HepG2 (cell line): ENCODE data around the gene C22orf15. TPM values are rescaled to one million over a fixed set of nuclear protein-coding genes. Genes with fewer than 3 reads are reported as not detected.
A peak's percentile ranks its signal among the peaks of the same experiment; 100 is the strongest.

Experiments used
- CHCHD3 ChIP-seq: sonication (generic); formaldehyde crosslinking; IDR thresholded peaks from 2 replicates; pipeline ENCODE4 v1.8.0; 2022; ENCODE audit warnings: mild to moderate bottlenecking, missing genetic modification reagents, moderate library complexity
- CHD4 ChIP-seq: fragments of 200-600 bp; sonication (generic); IDR thresholded peaks from 2 replicates; pipeline ENCODE4 v1.7.0; 2017; ENCODE audit warnings: mild to moderate bottlenecking, low read length, borderline replicate concordance
- ELF1 ChIP-seq: sonication (generic); formaldehyde crosslinking; IDR thresholded peaks from 2 replicates; pipeline ENCODE4 v1.4.0; 2020; ENCODE audit warnings: missing genetic modification reagents
- EZH2 ChIP-seq: conservative IDR thresholded peaks from 2 replicates; pipeline ENCODE4 v1.6.1; 2012; ENCODE audit warnings: mild to moderate bottlenecking, low read depth, low read length, moderate library complexity
- FOSL2 ChIP-seq: sonication (generic); formaldehyde crosslinking; IDR thresholded peaks from 2 replicates; pipeline ENCODE4 v1.4.0; 2020; ENCODE audit warnings: missing genetic modification reagents
- FOXC1 ChIP-seq: sonication (generic); formaldehyde crosslinking; IDR thresholded peaks from 2 replicates; pipeline ENCODE4 v1.8.0; 2022; ENCODE audit warnings: mild to moderate bottlenecking, missing genetic modification reagents, borderline replicate concordance
- GATAD1 ChIP-seq: IDR thresholded peaks from 2 replicates; pipeline ENCODE4 v1.6.1; 2016; ENCODE audit warnings: missing genetic modification reagents, missing compliant biosample characterization
- KMT2A ChIP-seq: sonication (generic); formaldehyde crosslinking; IDR thresholded peaks from 2 replicates; pipeline ENCODE4 v1.4.0; 2020; ENCODE audit warnings: missing genetic modification reagents
- MTA1 ChIP-seq: sonication (generic); formaldehyde crosslinking; IDR thresholded peaks from 2 replicates; pipeline ENCODE4 v1.4.0; 2020; ENCODE audit warnings: missing genetic modification reagents, mild to moderate bottlenecking, borderline replicate concordance
- PAF1 ChIP-seq: IDR thresholded peaks from 2 replicates; pipeline ENCODE4 v1.6.1; 2016; ENCODE audit warnings: missing genetic modification reagents, missing compliant biosample characterization
- SRSF9 ChIP-seq: fragments of 200-400 bp; formaldehyde crosslinking; IDR thresholded peaks from 2 replicates; pipeline ENCODE4 v1.6.1; 2018; ENCODE audit warnings: borderline replicate concordance, mild to moderate bottlenecking, low read depth, low read length; ENCODE audit not compliant: insufficient read depth, poor library complexity, severe bottlenecking
- TP53 ChIP-seq: sonication (generic); formaldehyde crosslinking; conservative IDR thresholded peaks from 2 replicates; pipeline ENCODE4 v1.4.0; 2020; ENCODE audit warnings: missing genetic modification reagents
- ZNF30 ChIP-seq: sonication (generic); formaldehyde crosslinking; IDR thresholded peaks from 2 replicates; pipeline ENCODE4 v1.5.0; 2020; ENCODE audit warnings: mild to moderate bottlenecking, missing genetic modification reagents
- ZNF468 ChIP-seq: sonication (generic); formaldehyde crosslinking; IDR thresholded peaks from 2 replicates; pipeline ENCODE4 v1.8.0; 2022; ENCODE audit warnings: mild to moderate bottlenecking, moderate library complexity, missing genetic modification reagents
- ZNF746 ChIP-seq: sonication (generic); formaldehyde crosslinking; IDR thresholded peaks from 2 replicates; pipeline ENCODE4 v1.8.0; 2022; ENCODE audit warnings: mild to moderate bottlenecking, missing genetic modification reagents
- ZNF841 ChIP-seq: sonication (generic); formaldehyde crosslinking; IDR thresholded peaks from 2 replicates; pipeline ENCODE4 v1.8.1; 2023; ENCODE audit warnings: missing genetic modification reagents, borderline replicate concordance
- polyA plus RNA-seq, 8 experiments: library from polyadenylated mRNA; depleted of rRNA in 3 of 8; stranded (reverse) in 7 of 8; unstranded in 1 of 8; fragments of >200 nt; fragmentation: Illumina TruSeq in 4 of 8; extraction: Trizol in 4 of 8; gene quantifications; 2 replicates each; pipeline versions ENCODE4 v1.2.1 to v1.2.3, GENCODE V29; 2011 to 2016; ENCODE audit warnings: low read depth in 4 of 8, missing spikeins in 1 of 8, mixed read lengths in 1 of 8; ENCODE audit not compliant: insufficient read depth in 1 of 8
- total RNA-seq, 5 experiments: library from RNA; depleted of rRNA; stranded (reverse); fragments of >200 nt; fragmentation: Illumina TruSeq; extraction: Trizol; gene quantifications; 2 replicates each; pipeline ENCODE4 v1.2.3, GENCODE V29; 2016; ENCODE audit warnings: low read depth in 1 of 5
- TF ChIP-seq, protein P1 (sequence below): sonication (generic); formaldehyde crosslinking; IDR thresholded peaks from 2 replicates; pipeline ENCODE4 v1.8.0; 2022; ENCODE audit warnings: mild to moderate bottlenecking, missing genetic modification reagents, moderate library complexity
- TF ChIP-seq, protein P2 (sequence below): sonication (generic); formaldehyde crosslinking; IDR thresholded peaks from 2 replicates; pipeline ENCODE4 v1.5.1; 2020; ENCODE audit warnings: mild to moderate bottlenecking, missing genetic modification reagents
- TF ChIP-seq, protein P3 (sequence below): sonication (generic); formaldehyde crosslinking; IDR thresholded peaks from 2 replicates; pipeline ENCODE4 v1.4.0; 2020; ENCODE audit warnings: missing genetic modification reagents, borderline replicate concordance
- TF ChIP-seq, protein P4 (sequence below): IDR thresholded peaks from 2 replicates; pipeline ENCODE4 v1.6.1; 2016; ENCODE audit warnings: mild to moderate bottlenecking, missing biosample characterization, missing genetic modification reagents
- TF ChIP-seq, protein P5 (sequence below): sonication (generic); formaldehyde crosslinking; IDR thresholded peaks from 2 replicates; pipeline ENCODE4 v1.8.0; 2022; ENCODE audit warnings: mild to moderate bottlenecking, missing genetic modification reagents

The C22orf15 gene
- total and polyA plus RNA-seq, 2 of the 13 experiments (the other 11 are each of a cell fraction or from before 2014, with no cell fraction given), result not detected

DNA sequence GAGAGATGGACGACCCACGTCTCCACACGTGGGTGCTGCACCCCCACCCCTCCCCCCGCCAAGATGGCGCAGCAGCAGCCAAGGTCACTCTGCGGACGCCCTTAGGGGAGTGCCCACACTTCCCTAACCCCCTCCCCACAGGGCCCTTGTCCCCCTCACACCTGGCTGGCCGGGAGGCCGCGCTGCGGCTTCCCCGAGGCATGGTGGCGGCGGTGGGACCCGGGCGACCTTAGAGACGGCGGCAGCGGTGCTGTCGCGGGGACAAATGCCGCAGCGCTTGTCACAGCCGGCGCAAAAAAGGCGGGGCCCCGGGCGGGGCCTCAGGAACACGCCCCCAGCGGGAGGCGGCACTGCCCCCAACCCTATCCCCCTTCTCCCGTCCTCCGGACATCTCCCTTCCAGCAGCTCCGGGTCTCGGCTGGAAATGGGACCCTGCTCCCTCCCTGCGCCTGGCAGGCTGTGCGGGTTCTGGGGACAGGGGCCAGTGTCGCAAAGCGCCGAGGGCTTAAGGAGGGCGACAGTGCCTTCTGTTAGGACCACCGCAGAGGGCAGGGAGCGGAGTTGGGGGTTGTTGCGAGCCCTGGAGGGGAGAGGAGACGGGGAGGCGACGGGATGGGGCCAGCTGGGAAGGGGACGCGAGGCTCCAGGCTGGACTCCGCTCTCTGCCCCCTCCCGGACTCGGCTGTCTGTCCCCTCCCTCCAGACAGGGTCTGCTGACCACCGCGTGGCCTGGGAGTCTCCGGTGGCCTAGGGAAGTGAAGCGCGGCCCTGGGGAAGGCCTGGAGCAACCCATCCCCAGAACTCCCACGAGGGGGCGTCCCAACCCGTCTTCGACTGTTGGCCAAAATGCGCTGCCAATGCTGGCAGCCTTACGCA, 5.1 kb downstream of the C22orf15 start, which contains the start of gene CHCHD10 (continued):
- TF ChIP-seq, protein P1, sequence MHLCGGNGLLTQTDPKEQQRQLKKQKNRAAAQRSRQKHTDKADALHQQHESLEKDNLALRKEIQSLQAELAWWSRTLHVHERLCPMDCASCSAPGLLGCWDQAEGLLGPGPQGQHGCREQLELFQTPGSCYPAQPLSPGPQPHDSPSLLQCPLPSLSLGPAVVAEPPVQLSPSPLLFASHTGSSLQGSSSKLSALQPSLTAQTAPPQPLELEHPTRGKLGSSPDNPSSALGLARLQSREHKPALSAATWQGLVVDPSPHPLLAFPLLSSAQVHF (CRISPR knock-in tag), result no peak
- TF ChIP-seq, protein P2, sequence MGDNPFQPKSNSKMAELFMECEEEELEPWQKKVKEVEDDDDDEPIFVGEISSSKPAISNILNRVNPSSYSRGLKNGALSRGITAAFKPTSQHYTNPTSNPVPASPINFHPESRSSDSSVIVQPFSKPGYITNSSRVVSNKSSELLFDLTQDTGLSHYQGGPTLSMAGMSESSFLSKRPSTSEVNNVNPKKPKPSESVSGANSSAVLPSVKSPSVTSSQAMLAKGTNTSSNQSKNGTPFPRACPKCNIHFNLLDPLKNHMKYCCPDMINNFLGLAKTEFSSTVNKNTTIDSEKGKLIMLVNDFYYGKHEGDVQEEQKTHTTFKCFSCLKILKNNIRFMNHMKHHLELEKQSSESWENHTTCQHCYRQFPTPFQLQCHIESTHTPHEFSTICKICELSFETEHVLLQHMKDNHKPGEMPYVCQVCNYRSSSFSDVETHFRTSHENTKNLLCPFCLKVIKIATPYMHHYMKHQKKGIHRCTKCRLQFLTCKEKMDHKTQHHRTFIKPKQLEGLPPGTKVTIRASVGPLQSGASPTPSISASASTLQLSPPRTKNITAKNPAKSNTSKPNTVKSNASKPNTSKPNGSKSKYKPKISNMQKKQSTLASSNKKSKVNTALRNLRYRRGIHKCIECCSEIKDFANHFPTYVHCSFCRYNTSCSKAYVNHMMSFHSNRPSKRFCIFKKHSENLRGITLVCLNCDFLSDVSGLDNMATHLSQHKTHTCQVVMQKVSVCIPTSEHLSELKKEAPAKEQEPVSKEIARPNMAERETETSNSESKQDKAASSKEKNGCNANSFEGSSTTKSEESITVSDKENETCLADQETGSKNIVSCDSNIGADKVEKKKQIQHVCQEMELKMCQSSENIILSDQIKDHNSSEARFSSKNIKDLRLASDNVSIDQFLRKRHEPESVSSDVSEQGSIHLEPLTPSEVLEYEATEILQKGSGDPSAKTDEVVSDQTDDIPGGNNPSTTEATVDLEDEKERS (CRISPR knock-in tag), result no peak; the same call in none of the 2 replicates
- TF ChIP-seq ZNF30, result 0 out of 2 replicates have a peak, but pooled peaks have one; percentile 70
- no peak for TF ChIP-seq CHCHD3 (CRISPR knock-in tag)
- peak; percentile 49 for TF ChIP-seq MTA1 (CRISPR knock-in tag)
- peak; percentile 47; the same call in 1 of the 2 replicates for TF ChIP-seq ELF1
- no peak for TF ChIP-seq ZNF841 (CRISPR knock-in tag)
- no peak for TF ChIP-seq GATAD1 (CRISPR knock-in tag)
- TF ChIP-seq, protein P3, sequence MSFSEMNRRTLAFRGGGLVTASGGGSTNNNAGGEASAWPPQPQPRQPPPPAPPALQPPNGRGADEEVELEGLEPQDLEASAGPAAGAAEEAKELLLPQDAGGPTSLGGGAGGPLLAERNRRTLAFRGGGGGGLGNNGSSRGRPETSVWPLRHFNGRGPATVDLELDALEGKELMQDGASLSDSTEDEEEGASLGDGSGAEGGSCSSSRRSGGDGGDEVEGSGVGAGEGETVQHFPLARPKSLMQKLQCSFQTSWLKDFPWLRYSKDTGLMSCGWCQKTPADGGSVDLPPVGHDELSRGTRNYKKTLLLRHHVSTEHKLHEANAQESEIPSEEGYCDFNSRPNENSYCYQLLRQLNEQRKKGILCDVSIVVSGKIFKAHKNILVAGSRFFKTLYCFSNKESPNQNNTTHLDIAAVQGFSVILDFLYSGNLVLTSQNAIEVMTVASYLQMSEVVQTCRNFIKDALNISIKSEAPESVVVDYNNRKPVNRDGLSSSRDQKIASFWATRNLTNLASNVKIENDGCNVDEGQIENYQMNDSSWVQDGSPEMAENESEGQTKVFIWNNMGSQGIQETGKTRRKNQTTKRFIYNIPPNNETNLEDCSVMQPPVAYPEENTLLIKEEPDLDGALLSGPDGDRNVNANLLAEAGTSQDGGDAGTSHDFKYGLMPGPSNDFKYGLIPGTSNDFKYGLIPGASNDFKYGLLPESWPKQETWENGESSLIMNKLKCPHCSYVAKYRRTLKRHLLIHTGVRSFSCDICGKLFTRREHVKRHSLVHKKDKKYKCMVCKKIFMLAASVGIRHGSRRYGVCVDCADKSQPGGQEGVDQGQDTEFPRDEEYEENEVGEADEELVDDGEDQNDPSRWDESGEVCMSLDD, result peak; percentile 81
- peak; percentile 86; the same call in 1 of the 2 replicates for TF ChIP-seq FOXC1
- no peak for TF ChIP-seq CHD4
- TF ChIP-seq, protein P4, sequence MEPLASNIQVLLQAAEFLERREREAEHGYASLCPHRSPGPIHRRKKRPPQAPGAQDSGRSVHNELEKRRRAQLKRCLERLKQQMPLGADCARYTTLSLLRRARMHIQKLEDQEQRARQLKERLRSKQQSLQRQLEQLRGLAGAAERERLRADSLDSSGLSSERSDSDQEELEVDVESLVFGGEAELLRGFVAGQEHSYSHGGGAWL (CRISPR knock-in tag), result no peak; the same call in 1 of the 2 replicates
- no peak; the same call in 1 of the 2 replicates for TF ChIP-seq FOSL2 (CRISPR knock-in tag)
- 0 out of 2 replicates have a peak, but pooled peaks have one; percentile 1 for TF ChIP-seq TP53 (CRISPR knock-in tag)
- no peak for TF ChIP-seq ZNF746 (CRISPR knock-in tag)
- TF ChIP-seq, protein P5, sequence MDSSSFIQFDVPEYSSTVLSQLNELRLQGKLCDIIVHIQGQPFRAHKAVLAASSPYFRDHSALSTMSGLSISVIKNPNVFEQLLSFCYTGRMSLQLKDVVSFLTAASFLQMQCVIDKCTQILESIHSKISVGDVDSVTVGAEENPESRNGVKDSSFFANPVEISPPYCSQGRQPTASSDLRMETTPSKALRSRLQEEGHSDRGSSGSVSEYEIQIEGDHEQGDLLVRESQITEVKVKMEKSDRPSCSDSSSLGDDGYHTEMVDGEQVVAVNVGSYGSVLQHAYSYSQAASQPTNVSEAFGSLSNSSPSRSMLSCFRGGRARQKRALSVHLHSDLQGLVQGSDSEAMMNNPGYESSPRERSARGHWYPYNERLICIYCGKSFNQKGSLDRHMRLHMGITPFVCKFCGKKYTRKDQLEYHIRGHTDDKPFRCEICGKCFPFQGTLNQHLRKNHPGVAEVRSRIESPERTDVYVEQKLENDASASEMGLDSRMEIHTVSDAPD, result no peak
- TF ChIP-seq SRSF9, result no peak
- no peak for TF ChIP-seq ZNF468 (CRISPR knock-in tag)
- no peak for TF ChIP-seq EZH2
- TF ChIP-seq KMT2A (CRISPR knock-in tag), result no peak; the same call in 1 of the 2 replicates
- TF ChIP-seq PAF1 (CRISPR knock-in tag), result no peak
